IPS-11a (cell line): ENCODE measurements around the gene SHROOM4.

Experiments used
- H3K4me3 ChIP-seq: one replicate; pipeline ENCODE4 v1.5.1; 2013; ENCODE audit warnings: low read depth, low read length, control low read depth

The SHROOM4 gene

GRCh38 chrX:50622751-50623150 lies 191.2 kb downstream of the SHROOM4 start:
- no peak overlapping the region for H3K4me3 ChIP-seq

GRCh38 chrX:50618788-50619558 lies 195.0 kb downstream of the SHROOM4 start:
- no peak overlapping the region for H3K4me3 ChIP-seq

- no peak overlapping the region for H3K4me3 ChIP-seq
These were observed 196.8 kb downstream of the SHROOM4 start for GRCh38 chrX:50617183-50617582.

GRCh38 chrX:50615570-50616158 lies 198.3 kb downstream of the SHROOM4 start:
- no peak overlapping the region for H3K4me3 ChIP-seq

GRCh38 chrX:50614460-50614859 lies 199.5 kb downstream of the SHROOM4 start:
- no peak overlapping the region for H3K4me3 ChIP-seq

GRCh38 chrX:50613846-50614245 lies 200.1 kb downstream of the SHROOM4 start:
- no peak overlapping the region for H3K4me3 ChIP-seq

GRCh38 chrX:50609796-50610195 lies 204.2 kb downstream of the SHROOM4 start:
- no peak overlapping the region for H3K4me3 ChIP-seq

GRCh38 chrX:50606300-50606950 lies 207.6 kb downstream of the SHROOM4 start:
- no peak overlapping the region for H3K4me3 ChIP-seq

- no peak overlapping the region for H3K4me3 ChIP-seq
These were observed 217.9 kb downstream of the SHROOM4 start for GRCh38 chrX:50596056-50596455.

GRCh38 chrX:50594788-50595187 lies 219.2 kb downstream of the SHROOM4 start:
- H3K4me3 ChIP-seq: no peak overlapping the region

GRCh38 chrX:50586980-50587379 lies 227.0 kb downstream of the SHROOM4 start:
- H3K4me3 ChIP-seq: no peak overlapping the region

GRCh38 chrX:50586407-50586806 lies 227.6 kb downstream of the SHROOM4 start:
- no peak overlapping the region for H3K4me3 ChIP-seq

GRCh38 chrX:50581405-50581804 lies 232.6 kb downstream of the SHROOM4 start:
- no peak overlapping the region for H3K4me3 ChIP-seq

GRCh38 chrX:50579955-50580354 lies 234.0 kb downstream of the SHROOM4 start:
- H3K4me3 ChIP-seq: no peak overlapping the region

GRCh38 chrX:50577326-50577725 lies 236.7 kb downstream of the SHROOM4 start:
- no peak overlapping the region for H3K4me3 ChIP-seq

- no peak overlapping the region for H3K4me3 ChIP-seq
These were observed 246.4 kb downstream of the SHROOM4 start for GRCh38 chrX:50567636-50568035.

GRCh38 chrX:50565718-50566117 lies 248.3 kb downstream of the SHROOM4 start:
- no peak overlapping the region for H3K4me3 ChIP-seq
